Measurements from ENCODE around the gene BIRC2. TPM values are rescaled to one million over a fixed set of nuclear protein-coding genes. Genes with fewer than 3 reads are reported as not detected.

Gene BIRC2
- total and polyA plus RNA-seq, 9 of the 15 experiments (the other 6 are each of a cell fraction or from before 2014, with no cell fraction given) = 14.3 to 45.9 (median 20.7) TPM

GRCh38 chr11:102317099-102317767, 29.8 kb upstream of the BIRC2 start, which contains the start of gene BIRC3:
TSS of gene BIRC3 (plus strand) at chr11:102317484. CDS start at chr11:102324510, 7,026 bp downstream.
- Histone ChIP-seq H3K79me2 (ENCODE audit: control insufficient read depth, insufficient read depth, low read length) (no peaks in the 10 kb centered on the region), H3K27me3 (ENCODE audit: control insufficient read depth in 2 of 2, insufficient read depth in 2 of 2, low read length in 2 of 2) (peaks cover 0 to 2% of the 10 kb centered on the region in 2 experiments; a peak in 4 of 5 replicates), H3K27ac (ENCODE audit: extremely low read depth, low read depth, low read length) (no peak within 1 kb of the TSS; the same call in 2 of the 3 replicates), H3K4me2 (ENCODE audit: insufficient read depth, low read length) (peak within 1 kb of the TSS; percentile 86), H3K9me1 (ENCODE audit: control insufficient read depth, insufficient read depth, low read length) (no peaks in the 10 kb centered on the region), H3K36me3 (ENCODE audit: control insufficient read depth, insufficient read depth, low read length) (no peaks in the 10 kb centered on the region), H2AFZ (ENCODE audit: low read depth, low read length) (peak within 1 kb of the TSS; percentile 94), H3K9me3 (replicated peaks; ENCODE audit: control insufficient read depth, insufficient read depth, low read depth, low read length) (no peaks in the 10 kb centered on the region), H4K20me1 (replicated peaks; ENCODE audit: control insufficient read depth, insufficient read depth, low read length) (no peaks in the 10 kb centered on the region), H3K4me1 (replicated peaks in 1 of 2; ENCODE audit: control insufficient read depth in 2 of 2, insufficient read depth in 2 of 2, low read length in 2 of 2) (peaks cover 0 to 8% of the 10 kb centered on the region in 2 experiments; a peak in 3 of 5 replicates), H3K4me3 (peak within 1 kb of the TSS; percentile 37), H3K9ac (ENCODE audit: insufficient read depth in 1 of 2, low read depth in 2 of 2, low read length in 2 of 2) (peak within 1 kb of the TSS; percentile 49 to 90)
- 2% methylated on average over 33 of the region's 34 CpGs for WGBS (ENCODE audit: insufficient coverage, low coverage, missing lambda C conversion rate)
- no TSS peak for BruUV-seq (replicated peaks)
- POLR2A ChIA-PET = no interaction called here
- ATAC-seq = peak; percentile 97
- in situ Hi-C loops (cut with MboI) = no loop called here
- peak; percentile 82 for FAIRE-seq
- peak; percentile 21 to 78 (median 43) for DNase-seq (ENCODE audit: extremely low read depth in 1 of 4, low spot score in 3 of 4)
- CTCF ChIA-PET (ENCODE audit: low intra/inter-chr PET ratio) = no interaction called here
- intact Hi-C loops (cut with micrococcal nuclease) = no loop called here
- TF ChIP-seq TRIM28 (IDR thresholded peaks at IDR 0.05) (no peak), SMAD2 (IDR thresholded peaks at IDR 0.05; ENCODE audit: low read depth, low read length) (no peak), ID3 (CRISPR knock-in tag; IDR thresholded peaks at IDR 0.05) (no peak), ID3 (tag; IDR thresholded peaks at IDR 0.05) (peak; percentile 64), BCOR (IDR thresholded peaks at IDR 0.05) (peak; percentile 60; the same call in 1 of the 2 replicates), DIDO1 (tag; IDR thresholded peaks at IDR 0.05; ENCODE audit: low read depth) (0 out of 2 replicates have a peak, but pooled peaks have one; percentile 38), E4F1 (CRISPR knock-in tag; IDR thresholded peaks at IDR 0.05; ENCODE audit: borderline replicate concordance) (no peak), ZFP1 (CRISPR knock-in tag; IDR thresholded peaks at IDR 0.05) (no peak), TBL1XR1 (IDR thresholded peaks at IDR 0.05; ENCODE audit: low read length in 2 of 2) (no peak), ZNF764 (CRISPR knock-in tag; IDR thresholded peaks at IDR 0.05; ENCODE audit: low read depth) (peak; percentile 75), TOE1 (IDR thresholded peaks at IDR 0.05; ENCODE audit: borderline replicate concordance) (peak; percentile 39; the same call in 1 of the 2 replicates), TOE1 (CRISPR knock-in tag; IDR thresholded peaks at IDR 0.05; ENCODE audit: borderline replicate concordance, low read depth) (no peak), MAZ (CRISPR knock-in tag; conservative IDR thresholded peaks at IDR 0.05 in 1 of 2, IDR thresholded peaks at IDR 0.05 in 1 of 2) (peak in 1 of 2 experiments; percentile 63; a peak in 1 of 4 replicates), ILF3 (IDR thresholded peaks at IDR 0.05; ENCODE audit: borderline replicate concordance) (no peak), MAFK (IDR thresholded peaks at IDR 0.05; ENCODE audit: low read length) (no peak), CTCFL (IDR thresholded peaks at IDR 0.05; ENCODE audit: borderline replicate concordance, insufficient read depth, low read depth, low read length, poor library complexity, severe bottlenecking) (peak; percentile 34), HDAC1 (IDR thresholded peaks at IDR 0.05) (peak in 1 of 2 experiments; percentile 72; a peak in 2 of 4 replicates)

Data from K562 (cell line).